Neural cell (in vitro differentiated cells): ENCODE measurements around the gene IL31. TPM values are rescaled to one million over a fixed set of nuclear protein-coding genes. Genes with fewer than 3 reads are reported as not detected.

ENCODE experiments used
- polyA plus RNA-seq: library from polyadenylated mRNA; depleted of rRNA; stranded (reverse); fragments of >200 nt; gene quantifications from 2 replicates; pipeline ENCODE4 v1.2.3, GENCODE V29; 2014
- small RNA-seq, 3 experiments: library from RNA; depleted of rRNA; stranded (forward); fragments of <200 nt; gene quantifications; one replicate each; pipeline ENCODE3, GENCODE V24; 2012

Gene IL31
- polyA plus RNA-seq, 1 donor from 2014 or later = not detected

Small RNA genes within 50 kb of the gene (small RNA-seq; reads per million reads assigned to genes)
- 0.43 to 3.5 (median 1.5) reads per million in 3 experiments for gene DIABLO

Other genes with a start within 250 kb of the IL31 start
- 51.3 and 65.6 TPM in 2 replicates for gene BCL7A, start 152.3 kb downstream of the IL31 start, polyA plus RNA-seq
- 9.2 and 10.1 TPM in 2 replicates for gene MLXIP, start 95.5 kb downstream of the IL31 start, polyA plus RNA-seq
- 2.2 and 4.8 TPM in 2 replicates for gene LRRC43, start 8.9 kb upstream of the IL31 start, polyA plus RNA-seq
- gene B3GNT4, start 29.5 kb upstream of the IL31 start, polyA plus RNA-seq = 1.8 and 2.6 TPM in 2 replicates
- 157 and 171 TPM in 2 replicates for gene DIABLO, start 51.8 kb upstream of the IL31 start, polyA plus RNA-seq
- gene VPS33A, start 92.3 kb upstream of the IL31 start, polyA plus RNA-seq = 39.0 and 40.9 TPM in 2 replicates
- 67.4 and 72.8 TPM in 2 replicates for gene CLIP1, start 248.4 kb upstream of the IL31 start, polyA plus RNA-seq